AML-193 (cell line): ENCODE results near the gene TOB1.
"Not testable (repeated sequence)": the region's sequence is repeated elsewhere in the genome, so short reads cannot be mapped to it uniquely, and the experiment has no call there.

Experiments used
- DNase-seq, 2 experiments: peaks; one replicate each; lab custom pipeline; 2025; lab: John Stamatoyannopoulos, UW

Gene TOB1

GRCh38 chr17:50868602-50869001 lies 2.4 kb upstream of the TOB1 start:
- DNase-seq, result no peak

GRCh38 chr17:50868140-50868438 lies 1.9 kb upstream of the TOB1 start:
- DNase-seq, result no peak

GRCh38 chr17:50867363-50868139 lies 1.4 kb upstream of the TOB1 start:
- peak; percentile 99 for DNase-seq

- peak; percentile 70 for DNase-seq
Measured at GRCh38 chr17:50866950-50867362, 802 bp upstream of the TOB1 start.

- no peak for DNase-seq
Measured at GRCh38 chr17:50865868-50866260, 290 bp downstream of the TOB1 start.

GRCh38 chr17:50865060-50865867 lies 890 bp downstream of the TOB1 start:
- peak; percentile 50 to 58 for DNase-seq

GRCh38 chr17:50864747-50865059 lies 1.5 kb downstream of the TOB1 start:
- DNase-seq, result no peak

GRCh38 chr17:50863931-50864330 lies 2.2 kb downstream of the TOB1 start:
- DNase-seq, result no peak

- DNase-seq, result peak; percentile 68 to 77
Measured at GRCh38 chr17:50863221-50863843, 2.8 kb downstream of the TOB1 start.

- no peak for DNase-seq
Measured at GRCh38 chr17:50861822-50862528, 4.2 kb downstream of the TOB1 start.

GRCh38 chr17:50861334-50861676 lies 4.8 kb downstream of the TOB1 start:
- DNase-seq, result no peak

GRCh38 chr17:50859727-50860126 lies 6.4 kb downstream of the TOB1 start:
- DNase-seq, result not testable (repeated sequence)

- DNase-seq, result no peak
Measured at GRCh38 chr17:50858486-50859225, 7.5 kb downstream of the TOB1 start.

- no peak for DNase-seq
Measured at GRCh38 chr17:50856431-50856830, 9.7 kb downstream of the TOB1 start.

- DNase-seq, result no peak
Measured at GRCh38 chr17:50855708-50856330, 10.3 kb downstream of the TOB1 start.

GRCh38 chr17:50853781-50854180 lies 12.4 kb downstream of the TOB1 start:
- no peak for DNase-seq

GRCh38 chr17:50853015-50853615 lies 13.0 kb downstream of the TOB1 start:
- no peak for DNase-seq

GRCh38 chr17:50850640-50851039 lies 15.5 kb downstream of the TOB1 start:
- no peak for DNase-seq

GRCh38 chr17:50848711-50849110 lies 17.4 kb downstream of the TOB1 start:
- DNase-seq, result peak; percentile 12 to 15

GRCh38 chr17:50848039-50848438 lies 18.1 kb downstream of the TOB1 start:
- DNase-seq, result no peak

GRCh38 chr17:50847566-50847965 lies 18.6 kb downstream of the TOB1 start:
- no peak for DNase-seq
